WERI-Rb-1 (cell line): ENCODE data around the gene LMO3.

Experiments used
- DNase-seq: peaks from one replicate; pipeline ENCODE4 v3.0.0-alpha.2; 2020
- H3K27ac ChIP-seq: fragments of 250-450 bp; sonication (Bioruptor Pico); 2 replicates; pipeline ENCODE4 v1.5.1; 2020; ENCODE audit warnings: mild to moderate bottlenecking, moderate library complexity
- H3K27me3 ChIP-seq: fragments of 250-450 bp; sonication (Bioruptor Pico); 2 replicates; pipeline ENCODE4 v1.5.1; 2021; ENCODE audit warnings: mild to moderate bottlenecking, low read depth, moderate library complexity; ENCODE audit not compliant: insufficient read depth, severe bottlenecking
- H3K36me3 ChIP-seq: fragments of 250-450 bp; sonication (Bioruptor Pico); 2 replicates; pipeline ENCODE4 v1.5.1; 2020; ENCODE audit warnings: mild to moderate bottlenecking, moderate library complexity
- H3K4me3 ChIP-seq: 2 replicates; pipeline ENCODE4 v1.5.1; 2011; ENCODE audit warnings: low read depth, mild to moderate bottlenecking, control low read depth, low read length
- H3K9me3 ChIP-seq: fragments of 250-450 bp; sonication (Bioruptor Pico); 2 replicates; pipeline ENCODE4 v1.5.1; 2021; ENCODE audit warnings: mild to moderate bottlenecking, moderate library complexity; ENCODE audit not compliant: severe bottlenecking
- TF ChIP-seq, protein P1 (sequence below): IDR thresholded peaks from 2 replicates; pipeline ENCODE4 v1.5.1; 2011; ENCODE audit warnings: low read depth, mild to moderate bottlenecking, control low read depth, inconsistent platforms, low read length

LMO3 gene

DNA sequence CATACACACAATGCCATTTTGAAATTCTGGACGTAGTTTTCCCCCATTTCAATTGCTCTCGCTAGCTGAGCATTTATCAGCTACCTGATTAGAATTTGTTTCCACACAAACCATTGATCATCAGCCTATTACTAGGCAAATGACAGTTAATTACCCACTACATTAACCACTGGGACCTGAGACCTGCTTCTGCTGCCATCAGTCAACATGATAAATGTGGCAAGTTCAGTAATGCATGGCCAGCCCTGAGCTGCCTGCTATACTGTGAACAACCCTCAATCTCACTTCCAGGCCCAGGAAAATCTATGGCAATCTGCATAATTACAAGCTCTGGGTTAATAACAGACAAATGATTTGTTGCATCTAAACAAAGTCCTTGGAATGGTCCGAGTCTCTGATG lies 43.5 kb downstream of the LMO3 start:
- Histone ChIP-seq H3K27me3 (no peaks in the 10 kb centered on the region), H3K4me3 (no peak overlapping the region), H3K27ac (no peak overlapping the region), H3K9me3 (no peaks in the 10 kb centered on the region), H3K36me3 (peaks cover 4% of the 10 kb centered on the region)
- DNase-seq: no peak
- TF ChIP-seq, protein P1, sequence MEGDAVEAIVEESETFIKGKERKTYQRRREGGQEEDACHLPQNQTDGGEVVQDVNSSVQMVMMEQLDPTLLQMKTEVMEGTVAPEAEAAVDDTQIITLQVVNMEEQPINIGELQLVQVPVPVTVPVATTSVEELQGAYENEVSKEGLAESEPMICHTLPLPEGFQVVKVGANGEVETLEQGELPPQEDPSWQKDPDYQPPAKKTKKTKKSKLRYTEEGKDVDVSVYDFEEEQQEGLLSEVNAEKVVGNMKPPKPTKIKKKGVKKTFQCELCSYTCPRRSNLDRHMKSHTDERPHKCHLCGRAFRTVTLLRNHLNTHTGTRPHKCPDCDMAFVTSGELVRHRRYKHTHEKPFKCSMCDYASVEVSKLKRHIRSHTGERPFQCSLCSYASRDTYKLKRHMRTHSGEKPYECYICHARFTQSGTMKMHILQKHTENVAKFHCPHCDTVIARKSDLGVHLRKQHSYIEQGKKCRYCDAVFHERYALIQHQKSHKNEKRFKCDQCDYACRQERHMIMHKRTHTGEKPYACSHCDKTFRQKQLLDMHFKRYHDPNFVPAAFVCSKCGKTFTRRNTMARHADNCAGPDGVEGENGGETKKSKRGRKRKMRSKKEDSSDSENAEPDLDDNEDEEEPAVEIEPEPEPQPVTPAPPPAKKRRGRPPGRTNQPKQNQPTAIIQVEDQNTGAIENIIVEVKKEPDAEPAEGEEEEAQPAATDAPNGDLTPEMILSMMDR: no peak

GRCh38 chr12:16560273-16560672 lies 45.7 kb downstream of the LMO3 start:
- H3K27me3 ChIP-seq: no peaks in the 10 kb centered on the region
- peaks cover 4% of the 10 kb centered on the region for H3K36me3 ChIP-seq
- no peak for DNase-seq
- H3K4me3 ChIP-seq: no peak overlapping the region
- no peak overlapping the region for H3K27ac ChIP-seq
- TF ChIP-seq, protein P1: no peak
- no peaks in the 10 kb centered on the region for H3K9me3 ChIP-seq

- Histone ChIP-seq H3K36me3 (peaks cover 4% of the 10 kb centered on the region), H3K27me3 (no peaks in the 10 kb centered on the region), H3K9me3 (no peaks in the 10 kb centered on the region), H3K27ac (no peak overlapping the region), H3K4me3 (no peak overlapping the region)
- TF ChIP-seq, protein P1: no peak
- no peak for DNase-seq
Measured at GRCh38 chr12:16555630-16556029, 50.3 kb downstream of the LMO3 start.

DNA sequence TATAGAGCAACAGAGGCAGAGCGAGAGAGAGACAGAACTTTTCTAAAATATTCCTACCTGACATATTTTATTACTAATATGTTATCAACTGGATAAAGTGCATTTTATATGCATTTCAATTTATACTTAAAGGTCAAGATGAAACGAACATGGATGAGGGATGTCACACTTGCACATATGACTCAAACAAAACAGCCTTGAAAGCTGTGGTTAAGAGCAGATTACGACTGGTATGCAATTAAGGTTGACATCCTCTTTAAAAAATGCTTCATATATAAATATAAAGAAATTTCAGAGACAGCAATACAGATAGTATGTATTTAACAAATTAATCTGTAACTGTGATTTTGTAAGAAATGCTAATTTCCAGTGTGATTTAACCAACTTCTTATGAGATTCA lies 52.5 kb downstream of the LMO3 start:
- TF ChIP-seq, protein P1: no peak
- no peak for DNase-seq
- Histone ChIP-seq H3K36me3 (peaks cover 7% of the 10 kb centered on the region), H3K27ac (no peak overlapping the region), H3K4me3 (no peak overlapping the region), H3K27me3 (no peaks in the 10 kb centered on the region), H3K9me3 (no peaks in the 10 kb centered on the region)

GRCh38 chr12:16552301-16552700 lies 53.7 kb downstream of the LMO3 start:
- no peak for DNase-seq
- H3K9me3 ChIP-seq: no peaks in the 10 kb centered on the region
- no peak overlapping the region for H3K27ac ChIP-seq
- H3K27me3 ChIP-seq: no peaks in the 10 kb centered on the region
- peaks cover 7% of the 10 kb centered on the region for H3K36me3 ChIP-seq
- H3K4me3 ChIP-seq: no peak overlapping the region
- TF ChIP-seq, protein P1: no peak

GRCh38 chr12:16545836-16546235 lies 60.1 kb downstream of the LMO3 start:
- Histone ChIP-seq H3K27me3 (no peaks in the 10 kb centered on the region), H3K4me3 (no peak overlapping the region), H3K9me3 (no peaks in the 10 kb centered on the region), H3K27ac (no peak overlapping the region), H3K36me3 (peaks cover 7% of the 10 kb centered on the region)
- DNase-seq: no peak
- TF ChIP-seq, protein P1: no peak
